Neuronal stem cell (in vitro differentiated cells): ENCODE data around the gene ANKRD28. TPM values are rescaled to one million over a fixed set of nuclear protein-coding genes. Genes with fewer than 3 reads are reported as not detected.

Experiments
- small RNA-seq: library from polyadenylated mRNA; stranded (forward); fragments of <200 nt; extraction: miRNeasy Mini kit (QIAGEN cat#:217004); gene quantifications from one replicate; pipeline ENCODE3, GENCODE V24; 2013; ENCODE audit not compliant: insufficient read depth

The ANKRD28 gene

Small RNAs within 50 kb of the gene (small RNA-seq; reads per million reads assigned to genes)
- gene MIR3134 (not detected), gene RN7SL4P (not detected)
